Chondrocyte (in vitro differentiated cells): ENCODE data around the gene RAG1. TPM values are rescaled to one million over a fixed set of nuclear protein-coding genes. Genes with fewer than 3 reads are reported as not detected.
"Not testable (repeated sequence)": the region's sequence is repeated elsewhere in the genome, so short reads cannot be mapped to it uniquely, and the experiment has no call there.

Source experiments
- DNase-seq: peaks from one replicate; pipeline ENCODE4 v3.0.0; 2021; ENCODE audit warnings: mixed read lengths, low spot score
- H3K27ac Mint-ChIP-seq: one replicate; pipeline ENCODE4 v1.8.0; 2021; ENCODE audit warnings: mild to moderate bottlenecking, moderate library complexity, mixed read lengths; ENCODE audit not compliant: unreplicated experiment
- H3K27me3 Mint-ChIP-seq: 2 replicates; pipeline ENCODE4 v1.8.0; 2021; ENCODE audit warnings: low read depth, mixed read lengths
- H3K36me3 Mint-ChIP-seq: 2 replicates; pipeline ENCODE4 v1.8.0; 2021; ENCODE audit warnings: low read depth, mixed read lengths
- H3K4me1 Mint-ChIP-seq: 2 replicates; pipeline ENCODE4 v1.8.0; 2021; ENCODE audit warnings: low read depth, mild to moderate bottlenecking, mixed read lengths
- H3K4me3 Mint-ChIP-seq: one replicate; pipeline ENCODE4 v1.8.0; 2021; ENCODE audit warnings: mild to moderate bottlenecking, moderate library complexity, mixed read lengths; ENCODE audit not compliant: unreplicated experiment
- H3K9me3 Mint-ChIP-seq: 2 replicates; pipeline ENCODE4 v1.8.0; 2021; ENCODE audit warnings: low read depth, mixed read lengths
- total RNA-seq: library from RNA; stranded (reverse); gene quantifications from 3 replicates; pipeline ENCODE4 v1.2.1, GENCODE V29; 2021
- TF ChIP-seq, protein P1 (sequence below): fragments of 200-600 bp; sonication (generic); IDR thresholded peaks from 2 replicates; pipeline ENCODE4 v1.5.0; 2021; ENCODE audit warnings: antibody characterized with exemption, mild to moderate bottlenecking, moderate library complexity

RAG1 gene
- total RNA-seq, 1 donor from 2014 or later, result 1.1 TPM

DNA sequence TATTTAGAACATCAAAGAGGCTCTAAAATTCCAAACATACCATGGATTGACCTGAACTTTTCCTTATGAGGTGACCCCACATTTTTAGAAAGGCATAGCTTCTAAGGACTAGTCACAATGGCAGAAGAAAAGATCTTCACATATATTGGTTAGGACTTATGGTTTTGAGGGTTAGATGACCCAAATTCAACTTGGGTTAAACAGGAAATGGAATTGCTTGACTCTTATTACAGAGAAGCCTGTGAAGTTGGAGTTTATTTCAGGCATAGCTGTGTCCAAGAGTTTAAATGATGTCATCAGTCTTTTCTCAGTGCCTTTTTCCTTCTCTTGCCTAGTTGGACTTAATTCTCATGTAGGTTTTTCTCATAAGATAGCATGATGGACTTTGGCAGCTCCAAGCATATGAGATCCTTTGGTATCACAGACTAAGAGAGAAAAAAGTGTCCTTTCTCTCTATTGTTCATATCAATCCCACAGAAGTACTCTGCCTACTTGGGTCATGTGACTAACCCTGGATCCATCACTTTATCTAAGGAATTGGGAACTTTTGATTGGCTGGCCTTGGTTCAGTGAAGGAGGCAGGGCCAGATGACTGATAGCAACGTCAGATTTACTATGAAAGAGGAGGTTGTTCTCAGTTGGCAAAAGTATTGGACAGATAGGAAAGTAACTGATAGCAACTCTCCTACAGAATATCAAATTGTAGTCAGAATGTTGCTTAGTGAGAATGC, 17.3 kb upstream of the RAG1 start:
- Mint-ChIP-seq H3K27me3 (peaks cover 28% of the 10 kb centered on the region), H3K4me3 (no peak overlapping the region)

DNA sequence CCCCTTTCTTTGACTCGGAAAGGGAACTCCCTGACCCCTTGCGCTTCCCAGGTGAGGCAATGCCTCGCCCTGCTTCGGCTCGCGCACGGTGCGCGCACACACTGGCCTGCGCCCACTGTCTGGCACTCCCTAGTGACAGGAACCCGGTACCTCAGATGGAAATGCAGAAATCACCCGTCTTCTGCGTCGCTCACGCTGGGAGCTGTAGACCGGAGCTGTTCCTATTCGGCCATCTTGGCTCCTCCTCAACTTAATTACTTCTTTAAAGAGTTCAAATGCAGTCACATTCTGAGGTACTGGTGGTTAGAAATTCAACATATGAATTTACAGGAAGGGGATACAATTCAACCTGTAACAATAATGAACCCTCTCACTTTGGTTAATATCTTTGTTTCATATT, 10.4 kb upstream of the RAG1 start:
- not testable (repeated sequence) for H3K27ac Mint-ChIP-seq, H3K4me1 Mint-ChIP-seq, DNase-seq, H3K36me3 Mint-ChIP-seq
- Mint-ChIP-seq H3K9me3 (peaks cover 13% of the 10 kb centered on the region), H3K27me3 (peaks cover 30% of the 10 kb centered on the region), H3K4me3 (peak overlapping the region; percentile 4)

More for the DNA sequence above, 17.3 kb upstream of the RAG1 start:
- H3K9me3 Mint-ChIP-seq, result peaks cover 5% of the 10 kb centered on the region
- peaks cover 2% of the 10 kb centered on the region for H3K36me3 Mint-ChIP-seq
- DNase-seq, result no peak
- TF ChIP-seq, protein P1, sequence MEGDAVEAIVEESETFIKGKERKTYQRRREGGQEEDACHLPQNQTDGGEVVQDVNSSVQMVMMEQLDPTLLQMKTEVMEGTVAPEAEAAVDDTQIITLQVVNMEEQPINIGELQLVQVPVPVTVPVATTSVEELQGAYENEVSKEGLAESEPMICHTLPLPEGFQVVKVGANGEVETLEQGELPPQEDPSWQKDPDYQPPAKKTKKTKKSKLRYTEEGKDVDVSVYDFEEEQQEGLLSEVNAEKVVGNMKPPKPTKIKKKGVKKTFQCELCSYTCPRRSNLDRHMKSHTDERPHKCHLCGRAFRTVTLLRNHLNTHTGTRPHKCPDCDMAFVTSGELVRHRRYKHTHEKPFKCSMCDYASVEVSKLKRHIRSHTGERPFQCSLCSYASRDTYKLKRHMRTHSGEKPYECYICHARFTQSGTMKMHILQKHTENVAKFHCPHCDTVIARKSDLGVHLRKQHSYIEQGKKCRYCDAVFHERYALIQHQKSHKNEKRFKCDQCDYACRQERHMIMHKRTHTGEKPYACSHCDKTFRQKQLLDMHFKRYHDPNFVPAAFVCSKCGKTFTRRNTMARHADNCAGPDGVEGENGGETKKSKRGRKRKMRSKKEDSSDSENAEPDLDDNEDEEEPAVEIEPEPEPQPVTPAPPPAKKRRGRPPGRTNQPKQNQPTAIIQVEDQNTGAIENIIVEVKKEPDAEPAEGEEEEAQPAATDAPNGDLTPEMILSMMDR, result no peak
- no peak overlapping the region for H3K27ac Mint-ChIP-seq
- H3K4me1 Mint-ChIP-seq, result no peaks in the 10 kb centered on the region

DNA sequence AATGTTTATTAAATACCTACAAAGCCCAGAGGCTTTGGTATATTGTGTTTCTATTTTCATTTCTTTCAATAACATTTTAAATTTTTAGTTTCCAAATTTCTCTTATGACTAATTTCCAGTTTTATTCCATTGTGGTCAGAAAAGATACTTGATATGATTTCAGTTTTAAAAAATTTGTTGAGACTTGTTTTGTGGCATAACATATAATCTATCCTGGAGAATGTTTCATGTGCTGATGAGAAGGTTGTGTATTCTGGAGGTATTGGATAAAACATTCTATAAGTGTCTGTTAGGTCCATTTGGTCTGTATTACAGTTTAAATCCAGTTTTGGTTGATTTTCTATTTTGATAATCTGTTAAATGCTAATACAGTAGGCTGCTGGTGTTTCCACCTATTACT, 9.8 kb upstream of the RAG1 start:
- H3K27ac Mint-ChIP-seq, result no peak overlapping the region
- H3K36me3 Mint-ChIP-seq, result peaks cover 3% of the 10 kb centered on the region
- peaks cover 32% of the 10 kb centered on the region for H3K27me3 Mint-ChIP-seq
- no peaks in the 10 kb centered on the region for H3K4me1 Mint-ChIP-seq
- no peak overlapping the region for H3K4me3 Mint-ChIP-seq
- peaks cover 13% of the 10 kb centered on the region for H3K9me3 Mint-ChIP-seq
- no peak for DNase-seq
- TF ChIP-seq, protein P1, result no peak

DNA sequence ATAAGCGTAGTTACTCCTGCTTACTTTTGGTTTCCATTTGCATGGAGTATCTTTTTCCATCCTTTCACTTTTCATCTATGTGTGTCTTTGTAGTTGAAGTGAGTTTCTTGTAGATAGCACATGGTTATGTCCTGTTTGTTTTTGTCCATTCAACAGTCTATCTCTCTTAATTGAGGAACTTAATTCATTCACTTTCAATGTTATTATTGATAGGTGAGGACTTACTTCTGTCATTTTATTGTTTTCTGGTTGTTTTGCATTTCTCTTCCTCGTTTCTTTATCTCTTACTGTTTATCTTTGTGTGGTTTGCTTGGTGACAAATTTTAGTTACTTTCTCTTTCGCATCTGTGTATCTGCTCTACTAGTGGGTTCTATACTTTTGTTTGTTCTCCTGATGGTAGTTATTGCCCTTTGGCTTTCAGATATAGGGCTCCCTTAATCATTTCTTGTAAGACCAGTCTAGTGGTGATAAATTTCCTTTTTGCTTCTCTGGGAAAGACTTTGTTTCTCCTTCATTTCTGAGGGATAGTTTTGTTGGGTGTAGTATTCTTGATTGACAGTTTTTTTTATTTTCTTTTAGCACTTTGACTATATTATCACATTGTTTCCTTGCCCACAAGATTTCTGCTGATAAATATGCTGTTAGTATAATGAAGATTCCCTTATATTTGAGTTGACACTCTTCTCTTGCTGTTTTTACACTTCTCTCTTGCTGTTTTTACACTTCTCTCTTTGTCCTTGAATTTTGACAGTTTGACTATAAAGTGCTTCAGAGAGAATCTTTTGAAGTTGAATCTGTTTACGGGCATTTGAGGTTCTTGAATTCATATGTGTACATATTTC, 9.0 kb upstream of the RAG1 start:
- Mint-ChIP-seq H3K9me3 (peaks cover 13% of the 10 kb centered on the region), H3K27me3 (peaks cover 32% of the 10 kb centered on the region), H3K4me1 (no peaks in the 10 kb centered on the region), H3K4me3 (no peak overlapping the region), H3K27ac (no peak overlapping the region), H3K36me3 (peaks cover 3% of the 10 kb centered on the region)
- TF ChIP-seq, protein P1, result no peak
- DNase-seq, result no peak

DNA sequence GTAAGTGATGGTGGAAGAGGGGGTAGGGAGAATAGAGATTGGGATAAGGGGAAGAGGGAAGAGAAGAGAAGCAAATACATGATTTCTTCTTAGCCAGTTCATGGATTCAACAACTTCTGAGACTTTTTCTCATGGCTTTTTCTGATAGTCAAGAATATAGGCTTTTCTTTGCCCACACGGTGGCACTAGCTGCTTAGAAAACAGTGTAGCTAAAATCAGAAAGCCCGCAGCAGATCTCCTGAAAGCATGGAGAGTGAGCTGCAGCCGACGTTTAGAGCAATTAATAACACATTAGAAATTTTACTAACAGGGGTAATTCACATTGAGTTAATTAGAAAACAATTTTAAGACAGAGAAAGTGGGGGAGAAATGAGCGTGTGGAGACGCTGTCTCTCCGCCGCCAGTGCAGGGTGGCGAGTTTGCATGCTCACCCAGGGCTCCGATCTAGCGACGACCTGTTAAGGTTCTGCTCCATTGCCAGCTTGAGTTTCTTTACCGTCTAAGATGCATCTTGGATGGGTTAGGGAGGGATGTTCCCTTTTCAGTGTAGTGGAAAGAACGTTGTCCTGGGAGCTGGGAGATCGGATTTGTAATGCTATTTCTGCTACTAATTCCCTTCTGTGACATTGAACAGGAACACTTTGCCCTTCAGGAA, 3.3 kb upstream of the RAG1 start:
- no peaks in the 10 kb centered on the region for H3K36me3 Mint-ChIP-seq
- peak overlapping the region; percentile 67 for H3K4me3 Mint-ChIP-seq
- H3K27me3 Mint-ChIP-seq, result peaks cover 52% of the 10 kb centered on the region
- no peak overlapping the region for H3K27ac Mint-ChIP-seq
- TF ChIP-seq, protein P1, result peak; percentile 97
- peaks cover 4% of the 10 kb centered on the region for H3K9me3 Mint-ChIP-seq
- DNase-seq, result no peak
- peaks cover 5% of the 10 kb centered on the region for H3K4me1 Mint-ChIP-seq
